GM23338 (cell line): Measurements from ENCODE around the gene SEMA3C. TPM values are rescaled to one million over a fixed set of nuclear protein-coding genes. Genes with fewer than 3 reads are reported as not detected.

ENCODE experiments used
- ATAC-seq: fragments of 200-7000 bp; cut with Tn5 transposase; 3 replicates; pipeline ENCODE4 v1.9.1; 2020
- DNase-seq: peaks from one replicate; pipeline ENCODE4 v3.0.0-alpha.2; 2015; ENCODE audit warnings: low spot score
- H2AFZ ChIP-seq: fragments of 200-600 bp; sonication (generic); 2 replicates; pipeline ENCODE4 v1.8.0; 2016; ENCODE audit warnings: antibody characterized with exemption, mild to moderate bottlenecking, moderate library complexity
- H3F3A ChIP-seq: fragments of 200-600 bp; sonication (generic); replicated peaks from 2 replicates; pipeline ENCODE4 v1.8.0; 2017; ENCODE audit warnings: antibody characterized with exemption, mixed run types, low read depth
- H3K27ac ChIP-seq: fragments of 200-600 bp; sonication (generic); 2 replicates; pipeline ENCODE4 v1.6.1; 2016; ENCODE audit warnings: low read depth
- H3K27me3 ChIP-seq: fragments of 200-600 bp; sonication (generic); 2 replicates; pipeline ENCODE4 v1.8.0; 2016; ENCODE audit warnings: mild to moderate bottlenecking, mixed run types, moderate library complexity; ENCODE audit not compliant: insufficient read depth
- H3K36me3 ChIP-seq: fragments of 200-600 bp; sonication (generic); 2 replicates; pipeline ENCODE4 v1.8.0; 2016; ENCODE audit warnings: mild to moderate bottlenecking; ENCODE audit not compliant: insufficient read depth
- H3K4me1 ChIP-seq: fragments of 200-600 bp; sonication (generic); 2 replicates; pipeline ENCODE4 v1.8.0; 2016; ENCODE audit warnings: mild to moderate bottlenecking, moderate library complexity; ENCODE audit not compliant: insufficient read depth
- H3K4me2 ChIP-seq: fragments of 200-600 bp; sonication (generic); 2 replicates; pipeline ENCODE4 v1.7.1; 2017; ENCODE audit warnings: mixed run types
- H3K4me3 ChIP-seq: fragments of 200-600 bp; sonication (generic); 2 replicates; pipeline ENCODE4 v1.6.1; 2016; ENCODE audit warnings: mixed run types
- H3K79me2 ChIP-seq: fragments of 200-600 bp; sonication (generic); replicated peaks from 2 replicates; pipeline ENCODE4 v1.8.0; 2017; ENCODE audit warnings: mild to moderate bottlenecking; ENCODE audit not compliant: insufficient read depth
- H3K9me2 ChIP-seq: fragments of 200-600 bp; sonication (generic); 2 replicates; pipeline ENCODE4 v1.8.0; 2017; ENCODE audit not compliant: insufficient read depth
- H4K20me1 ChIP-seq: fragments of 200-600 bp; sonication (generic); replicated peaks from 2 replicates; pipeline ENCODE4 v1.8.0; 2017; ENCODE audit warnings: mild to moderate bottlenecking; ENCODE audit not compliant: insufficient read depth
- H3K27ac Mint-ChIP-seq: 2 replicates; pipeline ENCODE4 v1.8.0; 2020; ENCODE audit warnings: inconsistent platforms, mild to moderate bottlenecking, moderate library complexity, mixed read lengths
- H3K27me3 Mint-ChIP-seq: 3 replicates; pipeline ENCODE4 v1.8.0; 2022; ENCODE audit warnings: low read depth, mild to moderate bottlenecking, moderate library complexity, mixed read lengths, inconsistent platforms; ENCODE audit not compliant: insufficient read depth, poor library complexity
- H3K36me3 Mint-ChIP-seq: 3 replicates; pipeline ENCODE4 v1.8.0; 2021; ENCODE audit warnings: low read depth, mild to moderate bottlenecking, inconsistent platforms, moderate library complexity, mixed read lengths
- H3K4me1 Mint-ChIP-seq: 3 replicates; pipeline ENCODE4 v1.8.0; 2020; ENCODE audit warnings: mild to moderate bottlenecking, inconsistent platforms, mixed read lengths
- H3K4me3 Mint-ChIP-seq: 3 replicates; pipeline ENCODE4 v1.8.0; 2021; ENCODE audit warnings: moderate library complexity, mild to moderate bottlenecking, inconsistent platforms, mixed read lengths
- H3K9me3 Mint-ChIP-seq: 3 replicates; pipeline ENCODE4 v1.8.0; 2020; ENCODE audit warnings: moderate library complexity, mild to moderate bottlenecking, inconsistent platforms, mixed read lengths
- CREB1 ChIP-seq: fragments of 250-450 bp; sonication (Bioruptor Pico); IDR thresholded peaks from 2 replicates; pipeline ENCODE4 v1.5.0; 2020; ENCODE audit warnings: low read depth, mild to moderate bottlenecking, moderate library complexity
- CTCF ChIP-seq, 2 experiments: fragments of 200-600 bp in 1 of 2; sonication (generic) in 1 of 2; conservative IDR thresholded peaks; 2 replicates each; pipeline versions ENCODE4 v1.5.1 to v1.6.1; 2016 to 2017; ENCODE audit warnings: antibody characterized with exemption in 2 of 2, low read depth in 2 of 2, mild to moderate bottlenecking in 2 of 2, moderate library complexity in 1 of 2
- ETS1 ChIP-seq: IDR thresholded peaks from 2 replicates; pipeline ENCODE4 v1.6.1; 2016; ENCODE audit warnings: antibody characterized with exemption
- EZH2 ChIP-seq: fragments of 200-600 bp; sonication (generic); IDR thresholded peaks from one replicate; pipeline ENCODE4 v1.8.0; 2017; ENCODE audit warnings: antibody characterized with exemption, mild to moderate bottlenecking, low read depth; ENCODE audit not compliant: unreplicated experiment
- EZH2phosphoT487 ChIP-seq: fragments of 200-600 bp; sonication (generic); IDR thresholded peaks from one replicate; pipeline ENCODE4 v1.8.1; 2018; ENCODE audit warnings: antibody characterized with exemption; ENCODE audit not compliant: unreplicated experiment
- JUNB ChIP-seq: IDR thresholded peaks from one replicate; pipeline ENCODE4 v1.6.1; 2016; ENCODE audit warnings: antibody characterized with exemption; ENCODE audit not compliant: unreplicated experiment
- NANOG ChIP-seq: IDR thresholded peaks from 2 replicates; pipeline ENCODE4 v1.6.1; 2016; ENCODE audit warnings: antibody characterized with exemption, borderline replicate concordance
- POLR2AphosphoS5 ChIP-seq: IDR thresholded peaks from 2 replicates; pipeline ENCODE4 v1.6.1; 2016; ENCODE audit warnings: antibody characterized with exemption, low read depth
- REST ChIP-seq: IDR thresholded peaks from one replicate; pipeline ENCODE4 v1.6.1; 2018; ENCODE audit warnings: antibody characterized with exemption; ENCODE audit not compliant: unreplicated experiment
- STAT1 ChIP-seq: IDR thresholded peaks from one replicate; pipeline ENCODE4 v1.6.1; 2016; ENCODE audit warnings: antibody characterized with exemption; ENCODE audit not compliant: unreplicated experiment
- ZNF114 ChIP-seq: fragments of 250-450 bp; sonication (Bioruptor Pico); IDR thresholded peaks from 2 replicates; pipeline ENCODE4 v1.5.0; 2020; ENCODE audit warnings: mild to moderate bottlenecking, moderate library complexity
- ZNF331 ChIP-seq: fragments of 250-450 bp; sonication (Bioruptor Pico); IDR thresholded peaks from 2 replicates; pipeline ENCODE4 v1.5.0; 2020; ENCODE audit warnings: low read depth, mild to moderate bottlenecking, moderate library complexity
- ZNF462 ChIP-seq: fragments of 250-450 bp; sonication (Bioruptor Pico); IDR thresholded peaks from 2 replicates; pipeline ENCODE4 v1.5.0; 2020; ENCODE audit warnings: mild to moderate bottlenecking, moderate library complexity
- polyA plus RNA-seq: library from polyadenylated mRNA; unstranded; fragments of >200 nt; fragmentation: Nextera tagmentation; extraction: Ambion mirVana; gene quantifications from 2 replicates; pipeline ENCODE4 v1.2.1, GENCODE V29; 2016
- total RNA-seq: library from RNA; depleted of rRNA; stranded (reverse); fragments of >200 nt; shearing (Covaris generic); gene quantifications from 2 replicates; pipeline ENCODE4 v1.2.3, GENCODE V29; 2014

The SEMA3C gene
- total and polyA plus RNA-seq, 2 experiments from 2014 or later = 1.0 to 3.5 TPM

- H3K36me3 Mint-ChIP-seq = no peaks in the 10 kb centered on the region
- H3K27ac ChIP-seq = no peak overlapping the region
- H2AFZ ChIP-seq = no peak overlapping the region
- no peak overlapping the region for H3K4me3 ChIP-seq
- H3F3A ChIP-seq = no peaks in the 10 kb centered on the region
- H3K4me1 Mint-ChIP-seq = no peaks in the 10 kb centered on the region
- ATAC-seq (no peak), DNase-seq (no peak)
- no peaks in the 10 kb centered on the region for H3K79me2 ChIP-seq
- H3K27me3 Mint-ChIP-seq = no peaks in the 10 kb centered on the region
- no peaks in the 10 kb centered on the region for H3K9me3 Mint-ChIP-seq
- no peaks in the 10 kb centered on the region for H3K9me2 ChIP-seq
- H4K20me1 ChIP-seq = no peaks in the 10 kb centered on the region
- no peaks in the 10 kb centered on the region for H3K4me1 ChIP-seq
- H3K4me3 Mint-ChIP-seq = no peak overlapping the region
- no peaks in the 10 kb centered on the region for H3K36me3 ChIP-seq
- no peaks in the 10 kb centered on the region for H3K27me3 ChIP-seq
- H3K27ac Mint-ChIP-seq = no peak overlapping the region
- no peak overlapping the region for H3K4me2 ChIP-seq
- no peak for TF ChIP-seq EZH2
- no peak for TF ChIP-seq JUNB
- TF ChIP-seq ETS1 = no peak
- TF ChIP-seq POLR2AphosphoS5 = no peak
- TF ChIP-seq CTCF (conservative IDR thresholded peaks at IDR 0.05; ENCODE audit: low read depth in 2 of 2) = no peak
- no peak for TF ChIP-seq CREB1 (CRISPR knock-in tag)
- no peak for TF ChIP-seq ZNF114 (CRISPR knock-in tag)
- no peak for TF ChIP-seq NANOG
- TF ChIP-seq EZH2phosphoT487 = no peak
- no peak for TF ChIP-seq REST
- no peak for TF ChIP-seq STAT1
- TF ChIP-seq ZNF331 (CRISPR knock-in tag) = no peak
- no peak for TF ChIP-seq ZNF462 (CRISPR knock-in tag)
Measured at GRCh38 chr7:80860554-80860953, 58.3 kb downstream of the SEMA3C start.
